Kasumi-1 (cell line): ENCODE measurements around the gene HSD17B3.
"Not testable (repeated sequence)": the region's sequence is repeated elsewhere in the genome, so short reads cannot be mapped to it uniquely, and the experiment has no call there.

Source experiments
- DNase-seq, 2 experiments: peaks; one replicate each; lab custom pipeline; 2025; lab: John Stamatoyannopoulos, UW

The HSD17B3 gene

DNA sequence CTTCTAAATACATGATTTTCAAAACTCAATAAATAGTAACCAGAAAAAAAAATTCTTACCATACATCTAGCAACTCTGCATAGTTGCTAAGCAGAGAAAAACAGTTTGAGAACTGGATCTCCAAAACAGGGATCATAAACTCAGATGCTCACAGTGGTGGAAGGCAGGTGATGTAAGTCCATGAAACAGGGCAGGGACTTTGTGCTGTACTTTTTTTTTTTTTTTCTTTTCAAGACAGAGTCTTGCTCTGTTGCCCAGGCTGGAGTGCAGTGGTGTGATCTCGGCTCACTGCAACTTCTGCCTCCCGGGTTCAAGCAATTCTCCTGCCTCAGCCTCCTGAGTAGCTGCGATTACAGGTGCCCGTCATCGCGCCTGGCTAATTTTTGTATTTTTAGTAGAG, 5.0 kb upstream of the HSD17B3 start:
- not testable (repeated sequence) for DNase-seq

DNA sequence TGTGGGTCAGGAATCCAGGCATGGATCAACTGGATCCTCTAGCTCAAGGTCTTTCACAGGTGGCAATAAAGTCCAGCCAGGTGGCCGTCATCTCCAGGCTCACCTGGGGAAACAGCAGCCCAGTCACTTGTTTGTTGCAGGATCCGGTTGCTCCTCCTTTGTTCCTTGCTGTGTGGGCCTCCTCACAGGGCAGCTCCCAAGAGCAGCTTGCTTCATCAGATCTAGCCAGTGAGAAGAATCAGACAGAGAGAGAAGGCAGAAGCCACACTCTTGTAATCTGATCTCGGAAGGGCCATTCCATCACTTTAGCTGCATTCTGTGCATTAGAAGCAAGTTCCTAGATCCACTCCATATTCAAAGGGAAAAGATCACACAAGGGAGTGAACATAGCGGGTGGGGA, 3.2 kb upstream of the HSD17B3 start:
- no peak for DNase-seq

DNA sequence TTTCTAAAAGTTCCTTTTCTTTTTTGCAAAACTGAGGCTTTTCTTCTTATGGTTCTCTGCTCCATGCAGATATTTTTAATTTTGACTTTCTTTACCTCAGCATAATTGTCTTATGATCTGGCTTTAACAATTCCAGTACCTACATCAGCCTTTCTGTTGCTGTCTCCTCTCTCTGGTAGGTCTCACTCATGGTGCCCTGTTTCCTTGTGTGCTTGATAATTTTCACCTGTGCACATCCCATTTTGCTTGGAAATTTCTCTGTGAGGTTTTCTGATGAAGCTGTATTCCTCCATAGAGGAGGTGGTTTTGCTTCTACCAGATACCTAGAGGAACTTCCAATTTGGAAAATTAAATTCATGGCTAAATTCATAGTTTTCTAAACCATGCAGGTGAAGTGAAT, 2.3 kb upstream of the HSD17B3 start:
- DNase-seq: no peak

DNA sequence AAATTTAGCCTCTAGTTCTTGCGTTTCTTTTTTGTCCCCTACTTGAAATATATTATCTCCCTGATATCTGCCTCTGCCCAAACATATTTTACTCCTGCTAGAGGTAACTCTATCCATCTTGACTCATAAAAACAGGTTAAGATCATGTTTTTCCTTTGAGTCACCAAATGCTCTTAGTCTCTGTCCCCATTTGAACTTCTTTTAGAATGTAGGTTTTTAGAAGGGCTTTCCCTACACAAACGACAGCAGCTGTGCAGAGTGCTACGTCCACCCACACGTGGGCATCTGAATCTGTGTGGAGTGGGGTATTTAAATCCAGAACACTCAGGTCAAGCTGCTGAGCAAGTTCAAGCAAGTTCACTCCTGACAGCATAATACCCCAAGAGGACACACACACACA, 2.2 kb downstream of the HSD17B3 start:
- DNase-seq: no peak

DNA sequence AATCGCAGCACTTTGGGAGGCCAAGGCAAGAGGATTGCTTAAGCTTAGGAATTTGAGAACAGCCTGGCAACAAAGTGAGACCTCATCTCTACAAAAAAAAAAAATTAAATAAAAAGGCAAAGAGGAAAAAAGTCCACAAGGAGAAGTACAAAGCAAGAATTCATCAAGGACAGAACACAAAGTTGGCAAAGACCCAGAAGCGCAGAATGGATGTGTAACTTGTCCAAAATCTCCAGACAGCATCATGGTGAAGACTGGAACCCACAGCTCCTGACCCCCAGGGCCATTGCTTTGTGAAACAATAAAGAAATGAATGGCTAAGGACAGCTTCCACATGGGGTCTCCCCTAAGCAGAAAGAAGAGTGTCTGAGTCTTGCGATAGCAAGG, 7.8 kb downstream of the HSD17B3 start:
- DNase-seq: no peak

DNA sequence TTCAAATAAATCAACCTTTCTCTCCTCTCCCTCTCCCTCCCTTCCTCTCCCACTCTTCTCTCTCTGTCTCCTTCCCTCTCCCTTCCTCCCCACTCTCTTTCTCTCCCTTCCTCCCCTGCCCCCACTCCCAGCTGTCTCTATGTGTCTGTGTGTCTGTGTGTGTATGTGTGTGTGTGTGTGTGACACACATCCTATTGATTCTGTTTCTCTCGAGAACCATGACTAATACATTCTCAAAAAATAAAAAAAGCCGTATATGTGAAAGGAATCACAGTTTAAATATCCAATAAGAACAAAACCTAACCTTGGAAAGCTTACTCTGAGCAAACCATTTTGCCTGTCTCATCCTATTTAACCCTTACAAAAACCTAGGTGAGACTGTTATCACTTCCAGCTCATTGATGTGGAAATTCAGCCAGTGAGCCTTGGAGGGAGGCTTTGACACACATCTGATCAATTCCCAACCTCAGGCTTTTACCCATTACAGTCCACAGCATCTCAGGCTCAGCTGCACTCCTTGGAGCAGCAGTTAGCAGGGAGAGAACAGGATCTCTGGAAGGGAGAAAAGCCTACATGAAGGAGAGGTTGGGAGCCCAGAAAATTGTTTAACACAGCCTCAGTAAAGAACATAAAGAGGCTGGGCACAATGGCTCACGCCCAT, 8.3 kb downstream of the HSD17B3 start:
- DNase-seq: no peak

DNA sequence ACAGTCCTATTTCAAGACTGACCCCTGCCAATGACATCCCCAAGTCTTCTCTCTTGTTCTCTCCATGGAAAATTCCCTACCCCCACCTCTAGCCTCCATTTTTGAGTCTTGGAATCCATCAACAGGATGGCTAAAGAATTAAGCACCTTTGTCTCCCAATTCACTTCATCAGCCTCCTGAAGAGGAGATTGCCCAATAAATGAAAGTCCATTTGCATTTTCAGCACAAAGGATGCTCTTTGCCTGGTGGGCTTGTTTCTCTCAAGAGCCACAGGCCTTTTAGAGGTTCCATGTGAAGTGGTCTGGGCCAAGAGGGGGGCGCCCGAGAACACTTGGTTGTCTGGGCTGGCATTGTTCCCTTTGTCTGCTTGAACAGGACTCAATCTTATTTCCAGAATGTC, 12.6 kb downstream of the HSD17B3 start:
- DNase-seq: no peak

DNA sequence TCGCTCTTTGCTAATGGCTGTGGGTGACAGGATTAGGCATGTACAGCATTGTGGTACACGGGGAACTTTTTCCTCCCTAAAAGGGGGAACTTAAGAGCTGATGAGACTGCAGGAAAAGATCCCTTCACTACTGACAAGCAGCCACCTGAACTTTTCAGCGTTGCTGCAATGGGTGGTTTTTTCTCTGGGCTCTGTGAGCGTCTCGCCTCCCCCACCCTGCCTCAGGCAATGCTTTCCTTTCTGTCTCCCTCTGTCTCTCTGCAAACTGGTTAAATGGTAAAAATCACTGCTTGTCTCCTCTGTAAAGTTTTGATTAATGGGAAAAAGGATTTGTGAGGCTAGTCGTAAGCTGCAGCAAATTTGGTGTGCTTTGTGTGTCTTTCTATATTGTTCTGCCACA, 20.3 kb downstream of the HSD17B3 start:
- DNase-seq: no peak

DNA sequence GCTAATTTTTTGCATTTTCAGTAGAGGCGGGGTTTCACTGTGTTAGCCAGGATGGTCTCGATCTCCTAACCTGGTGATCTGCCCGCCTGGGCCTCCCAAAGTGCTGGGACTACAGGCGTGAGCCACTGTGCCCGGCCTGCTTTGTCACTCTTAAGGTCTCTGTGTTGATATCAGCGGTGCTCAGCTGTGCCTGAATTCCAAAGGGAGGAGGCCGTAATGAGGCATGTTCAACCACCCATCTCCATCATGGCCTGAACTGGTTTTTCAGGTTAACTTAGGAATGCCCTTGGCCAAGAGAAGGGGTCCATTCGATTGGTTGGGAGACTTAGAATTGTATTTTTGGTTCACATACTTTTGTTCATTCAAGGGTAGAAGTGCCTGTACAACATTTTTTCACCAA, 22.0 kb downstream of the HSD17B3 start:
- no peak for DNase-seq

DNA sequence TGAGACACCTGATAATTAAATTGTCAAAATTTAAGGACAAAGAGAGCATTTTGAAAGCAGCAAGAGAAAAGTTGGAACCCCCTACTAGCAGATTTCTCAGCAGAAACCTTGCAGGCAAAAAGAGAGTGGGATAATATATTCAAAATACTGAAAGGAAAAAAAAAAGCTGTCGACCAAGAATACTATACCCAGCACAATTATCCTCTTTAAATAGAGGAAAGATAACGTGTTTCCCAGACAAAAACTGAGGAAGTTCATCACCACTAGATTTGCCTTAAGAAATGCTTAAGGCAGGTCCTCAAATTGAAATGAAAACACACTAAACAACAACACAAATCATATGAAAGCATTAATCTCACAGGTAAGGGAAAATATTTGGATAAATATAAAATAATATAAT, 27.0 kb downstream of the HSD17B3 start:
- DNase-seq: no peak

DNA sequence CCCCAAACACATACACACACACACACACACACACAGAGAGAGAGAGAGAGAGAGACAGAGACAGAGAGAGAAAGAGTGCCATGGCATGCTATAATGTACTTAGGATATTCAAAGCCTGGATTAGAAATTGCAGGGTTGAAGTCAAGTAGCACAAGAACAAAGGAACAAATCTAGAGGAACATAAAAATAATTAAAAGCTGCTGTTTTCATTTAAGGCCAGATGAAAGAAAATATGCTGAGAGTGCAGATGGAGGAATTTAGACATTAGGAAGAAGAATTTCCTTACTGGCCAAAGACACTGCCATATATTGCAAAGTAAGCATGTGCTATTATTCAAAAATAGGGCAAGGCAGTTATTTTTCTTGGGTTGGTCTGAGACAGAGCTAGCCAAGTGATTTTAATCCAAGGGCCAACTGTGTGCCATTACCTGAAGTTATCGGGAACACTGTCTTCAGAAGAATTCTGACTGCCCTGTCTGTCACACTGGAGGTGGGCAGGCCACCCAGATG, 31.7 kb downstream of the HSD17B3 start:
- no peak for DNase-seq

DNA sequence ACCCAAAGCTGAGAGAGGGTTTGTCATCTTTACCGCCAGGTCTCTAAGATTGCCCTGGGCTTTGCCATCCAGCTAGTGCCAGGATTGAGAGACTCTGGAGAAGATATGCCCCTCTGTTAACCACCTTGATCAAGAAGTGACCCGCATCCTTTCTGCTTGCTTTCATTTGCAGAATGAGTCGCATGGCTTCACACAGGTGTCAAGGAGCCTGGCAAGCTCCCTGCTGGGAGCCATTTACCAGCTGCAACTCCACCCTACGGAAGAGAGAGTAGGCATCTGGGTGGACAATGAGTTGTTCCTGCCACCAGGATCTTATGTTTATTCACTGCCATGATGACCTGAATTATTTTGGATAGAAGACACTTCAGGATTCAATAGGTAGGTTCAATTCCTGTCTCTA, 43.0 kb downstream of the HSD17B3 start:
- no peak for DNase-seq

DNA sequence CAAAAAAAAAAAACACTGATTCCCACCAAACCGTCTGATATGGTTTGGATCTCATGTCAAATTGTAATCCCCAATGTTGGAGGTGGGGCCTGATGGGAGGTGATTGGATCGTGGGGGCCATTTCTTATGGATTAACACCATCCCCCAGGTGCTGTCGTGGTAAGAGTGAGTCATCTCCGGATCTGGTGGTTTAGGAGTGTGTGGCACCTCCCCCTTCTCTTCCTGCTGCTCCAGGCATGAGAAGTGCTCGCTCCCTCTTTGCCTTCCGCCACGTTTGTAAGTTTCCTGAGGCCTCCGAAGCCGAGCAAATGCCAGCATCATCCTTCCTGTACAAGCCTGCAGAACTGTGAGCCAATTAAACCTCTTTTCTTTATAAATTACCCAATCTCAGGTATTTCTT, 45.2 kb downstream of the HSD17B3 start:
- DNase-seq: peak; percentile 29 to 56

DNA sequence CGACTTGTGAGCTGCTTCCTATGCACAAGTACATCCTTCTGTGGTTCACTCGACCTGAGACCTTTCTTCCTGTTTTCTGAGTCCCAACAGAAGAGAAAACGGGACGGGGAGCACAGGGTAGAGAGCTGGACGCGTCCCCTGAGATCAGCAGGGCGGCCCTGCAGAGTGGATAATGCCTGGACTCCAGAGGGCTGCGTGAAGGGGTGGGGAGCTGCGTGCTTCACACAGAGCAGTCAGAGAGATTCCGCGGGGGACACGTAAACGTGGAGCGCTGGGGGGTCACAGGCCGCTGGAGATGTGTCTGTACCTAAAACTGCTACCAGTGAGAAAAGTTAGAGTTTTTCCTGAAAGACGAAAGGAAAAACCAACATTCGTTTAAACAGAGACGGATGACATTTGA, 46.3 kb downstream of the HSD17B3 start:
- DNase-seq: no peak

DNA sequence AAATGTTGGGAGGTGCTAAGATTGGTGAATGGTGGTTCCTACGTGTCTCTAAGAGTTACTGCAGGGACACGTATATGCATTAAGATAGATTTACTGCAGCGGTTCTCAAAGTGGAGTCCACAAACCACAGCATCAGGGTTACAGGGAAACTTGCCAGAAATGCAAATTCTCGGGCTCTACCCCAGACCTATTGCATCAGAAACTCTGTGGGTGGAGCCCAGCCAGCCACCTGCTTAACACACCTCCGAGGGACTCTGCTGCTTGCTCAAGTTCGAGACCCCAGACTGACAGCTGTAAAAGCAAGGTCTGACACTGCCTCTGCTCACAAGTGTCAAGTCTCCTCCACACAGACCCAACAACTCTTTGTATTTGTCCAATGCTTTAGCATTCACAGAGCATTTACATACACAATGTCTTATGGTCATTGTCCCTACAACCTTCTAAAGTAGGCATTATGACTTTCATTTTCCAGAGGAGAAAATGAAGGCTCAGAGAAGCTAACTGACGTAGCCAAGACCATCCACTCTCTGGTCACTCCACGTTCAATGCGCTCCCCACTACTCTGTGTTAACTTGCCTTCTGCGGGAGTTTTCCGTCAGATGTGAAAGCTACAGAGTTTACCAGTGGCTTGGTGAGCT, 48.8 kb downstream of the HSD17B3 start:
- DNase-seq: no peak

DNA sequence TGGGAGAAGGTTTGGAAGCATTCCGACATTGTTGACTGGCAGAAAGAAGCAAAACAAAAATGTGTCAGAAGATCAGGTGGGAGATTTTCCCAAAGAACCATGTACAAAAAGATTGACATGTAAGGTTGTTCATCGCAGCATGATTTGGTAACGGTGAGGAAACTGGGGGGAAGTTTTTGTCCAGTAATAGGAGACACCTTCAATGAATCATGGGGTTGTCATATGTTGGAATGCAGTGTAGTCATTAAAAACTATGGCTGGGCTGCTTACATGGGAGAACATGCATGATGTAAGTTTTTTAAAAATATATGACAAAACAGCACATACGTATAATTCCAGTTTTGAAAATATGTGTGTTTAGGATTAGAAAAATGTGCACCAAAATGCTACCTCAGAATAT, 50.5 kb downstream of the HSD17B3 start:
- no peak for DNase-seq

DNA sequence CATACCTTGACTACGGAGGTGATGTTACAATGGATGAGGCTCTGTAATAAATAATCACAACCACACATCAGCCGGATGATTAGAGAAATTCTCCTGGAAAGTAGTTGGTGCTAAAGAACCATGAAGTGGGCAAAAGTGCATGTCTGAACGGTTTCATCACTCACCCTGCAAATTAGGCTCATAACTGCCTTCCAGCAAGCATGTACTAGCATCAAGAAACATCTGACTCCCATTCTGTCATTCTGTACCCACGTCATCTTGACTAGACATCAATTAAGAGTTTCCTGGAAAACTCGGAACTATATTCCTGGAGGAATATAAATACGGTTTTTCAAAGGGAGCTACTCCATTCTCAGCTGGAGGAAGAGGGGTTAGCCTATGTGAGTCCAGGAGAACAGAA, 52.2 kb downstream of the HSD17B3 start:
- DNase-seq: no peak

DNA sequence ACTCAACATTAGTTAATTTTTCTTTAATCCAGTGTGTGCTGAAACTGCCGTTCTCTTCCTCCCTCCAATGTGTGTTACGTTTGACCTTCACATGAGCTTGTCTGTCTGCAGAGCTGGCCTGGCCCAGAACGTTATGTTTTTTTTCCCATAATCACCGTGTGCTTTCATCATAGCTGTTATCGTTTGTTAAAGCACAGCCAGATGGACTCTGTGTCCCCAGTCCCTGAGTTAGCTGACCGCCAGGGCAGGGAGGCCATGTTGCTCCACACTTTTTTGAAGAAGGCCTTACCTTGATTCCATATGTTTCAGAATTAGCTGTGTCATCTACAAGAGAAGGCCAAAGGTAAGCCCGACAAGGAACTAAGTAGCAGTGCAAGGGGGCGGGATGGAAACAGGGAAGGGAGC, 55.7 kb downstream of the HSD17B3 start:
- no peak for DNase-seq

DNA sequence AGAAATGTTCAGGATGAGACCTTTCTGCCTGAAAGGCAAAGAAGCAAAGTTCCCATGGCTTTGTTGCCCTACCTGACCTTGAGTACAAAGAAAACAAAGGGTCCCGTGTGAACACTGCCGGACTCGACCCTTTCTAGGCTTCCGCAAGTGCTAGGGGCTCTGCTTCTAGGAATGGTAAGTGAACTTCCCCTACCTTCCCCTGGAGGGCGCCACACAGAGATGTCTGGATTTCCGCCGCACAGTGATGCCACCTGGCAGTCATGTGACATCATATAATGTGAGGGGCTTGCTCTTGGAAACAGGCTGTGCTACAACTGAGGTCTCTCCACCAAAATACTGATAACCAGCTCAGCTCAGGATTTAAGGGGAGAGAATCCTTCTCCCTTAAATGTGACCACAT, 56.6 kb downstream of the HSD17B3 start:
- DNase-seq: no peak

DNA sequence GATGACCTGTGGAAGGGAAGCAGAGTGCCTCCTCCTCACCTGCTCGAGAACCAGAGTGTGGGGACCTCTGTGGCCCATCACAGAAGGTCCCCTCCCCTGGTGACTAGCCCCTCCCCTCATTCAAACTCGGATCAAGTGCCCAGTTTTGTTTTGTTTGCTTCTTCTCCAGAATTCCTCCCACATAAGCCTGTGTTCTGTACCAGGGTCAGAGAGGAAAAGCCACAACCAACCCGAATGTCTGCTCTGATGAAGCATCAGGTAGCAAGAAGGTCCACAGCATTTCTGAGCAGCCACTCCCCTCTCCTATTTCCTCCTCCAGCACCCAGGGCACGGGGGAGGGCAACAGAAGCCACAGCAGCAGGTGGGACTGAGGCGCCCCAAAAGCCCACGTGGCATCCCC, 58.2 kb downstream of the HSD17B3 start:
- DNase-seq: no peak

DNA sequence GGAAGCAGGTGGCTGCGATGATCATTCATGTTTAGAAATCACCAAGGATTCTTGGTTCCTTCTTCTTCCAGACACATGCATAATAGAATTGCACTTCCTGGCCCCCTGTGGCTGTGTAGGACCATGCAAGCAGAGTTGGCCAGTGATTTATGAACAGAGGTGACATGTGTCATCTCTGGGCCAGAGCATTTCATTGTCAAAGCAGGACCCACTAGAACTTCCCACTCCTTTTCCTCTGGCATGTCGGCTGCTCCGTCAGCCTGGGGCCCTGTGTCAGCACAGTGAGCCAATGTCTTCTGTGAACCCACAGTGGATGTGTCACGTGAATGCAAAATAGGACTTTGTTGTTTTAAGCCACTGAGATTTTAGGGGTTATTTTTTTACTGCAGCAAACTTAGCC, 59.2 kb downstream of the HSD17B3 start:
- no peak for DNase-seq

DNA sequence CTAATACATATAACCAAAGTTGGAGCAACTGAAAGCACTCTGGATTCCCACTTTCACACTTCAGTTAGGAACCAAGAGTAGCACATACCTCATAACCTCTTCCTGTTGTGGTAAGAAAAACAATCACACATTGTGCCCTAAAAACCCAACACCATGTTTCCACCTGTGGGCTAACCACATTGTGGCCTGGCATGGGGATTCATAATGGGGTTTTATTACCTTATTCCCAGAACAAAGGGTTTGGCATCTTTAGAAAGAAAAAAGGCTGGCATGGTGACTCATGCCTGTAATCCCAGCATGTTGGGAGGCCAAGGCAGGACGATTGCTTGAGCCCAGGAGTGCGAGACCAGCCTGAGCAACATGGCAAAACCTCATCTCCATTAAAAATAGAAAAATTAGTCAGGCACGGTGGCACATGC, 60.6 kb downstream of the HSD17B3 start:
- DNase-seq: no peak

DNA sequence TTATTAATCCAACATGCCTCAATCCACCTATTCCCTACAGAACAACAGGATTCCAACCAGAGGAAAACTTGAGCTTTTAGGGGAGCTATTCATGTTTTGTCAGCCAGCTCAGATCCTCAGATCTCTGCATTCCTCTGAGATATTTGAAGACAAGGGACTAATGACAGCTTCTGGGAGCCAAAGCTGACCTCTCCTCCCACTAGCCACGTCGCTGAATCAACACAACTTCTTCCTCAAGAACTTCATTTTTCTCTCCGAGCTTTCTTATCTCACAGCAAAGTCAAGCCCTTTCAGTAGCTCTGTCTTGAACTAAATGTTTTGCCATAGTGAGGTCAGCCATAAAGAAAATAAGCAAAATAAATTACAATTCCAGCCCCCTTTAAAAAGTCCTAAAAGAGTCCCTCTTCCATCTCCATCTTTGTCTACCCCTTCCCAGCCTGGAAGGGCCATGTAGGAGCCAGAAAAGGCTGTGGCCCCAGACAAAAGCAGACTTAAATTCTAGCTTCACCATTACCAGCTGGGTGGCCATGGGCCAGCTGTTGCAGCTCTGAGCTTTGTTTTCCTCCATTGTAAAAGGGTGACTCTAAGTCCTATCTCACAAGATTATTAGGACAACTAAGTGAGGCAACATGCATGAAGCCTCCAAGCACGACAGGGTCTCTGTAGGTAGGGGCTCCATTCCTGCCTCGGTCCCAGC, 65.0 kb downstream of the HSD17B3 start:
- DNase-seq: no peak
